Vagina (tissue), 2 donors: ENCODE data around the gene ANKZF1. TPM values are rescaled to one million over a fixed set of nuclear protein-coding genes. Genes with fewer than 3 reads are reported as not detected.

ENCODE experiments used
- DNase-seq, 2 donors: peaks; one replicate each; pipeline ENCODE4 v3.0.0-alpha.2; 2017; ENCODE audit errors: extremely low spot score in 2 of 2
- H3K27ac ChIP-seq: fragments of 200-600 bp; sonication (generic); one replicate; pipeline ENCODE4 v1.5.1; 2019
- H3K27me3 ChIP-seq: fragments of 200-600 bp; sonication (generic); one replicate; pipeline ENCODE4 v1.5.1; 2019
- H3K36me3 ChIP-seq, 2 donors: fragments of 200-600 bp; sonication (generic); one replicate each; pipeline ENCODE4 v1.5.1; 2017 to 2019
- H3K4me1 ChIP-seq: fragments of 200-600 bp; sonication (generic); one replicate; pipeline ENCODE4 v1.5.1; 2019
- H3K4me3 ChIP-seq, 2 donors: fragments of 200-600 bp; sonication (generic); 1 replicate in 1 of 2; 2 replicates in 1 of 2; pipeline ENCODE4 v1.5.1; 2016 to 2019
- H3K9me3 ChIP-seq: fragments of 200-600 bp; sonication (generic); one replicate; pipeline ENCODE4 v1.5.1; 2019
- CTCF ChIP-seq, 3 experiments: fragments of 450-650 bp in 2 of 3; fragments of 200-600 bp in 1 of 3; sonication (generic) in 1 of 3; IDR thresholded peaks; one replicate each; pipeline ENCODE4 v1.5.1; 2017 to 2019; ENCODE audit warnings: antibody characterized with exemption in 3 of 3, mild to moderate bottlenecking in 2 of 3, moderate library complexity in 2 of 3
- POLR2A ChIP-seq, 2 donors: fragments of 450-650 bp; IDR thresholded peaks; one replicate each; pipeline ENCODE4 v1.6.1; 2017; ENCODE audit warnings: antibody characterized with exemption in 2 of 2, mild to moderate bottlenecking in 2 of 2, moderate library complexity in 2 of 2
- POLR2AphosphoS5 ChIP-seq, 2 donors: sonication (generic); formaldehyde crosslinking; IDR thresholded peaks; one replicate each; pipeline ENCODE4 v1.9.0; 2017; ENCODE audit warnings: antibody characterized with exemption in 2 of 2, mild to moderate bottlenecking in 2 of 2, low read depth in 1 of 2; ENCODE audit not compliant: insufficient read depth in 1 of 2
- intact Hi-C: fragments of 100-400 bp; cut with DNase I; formaldehyde crosslinking; loops from one replicate; pipeline ENCODE4 v1.15.1; 2023
- total RNA-seq: library from RNA; depleted of rRNA; stranded (reverse); fragments of >200 nt; gene quantifications from one replicate; pipeline ENCODE4 v1.2.3, GENCODE V29; 2016

Gene ANKZF1
- total RNA-seq, 1 donor from 2014 or later: 98.7 TPM

- Histone ChIP-seq H3K9me3 (no peaks in the 10 kb centered on the region), H3K4me3 (peak overlapping the region; percentile 45 to 60), H3K4me1 (peaks cover 40% of the 10 kb centered on the region), H3K27ac (peak overlapping the region; percentile 84), H3K27me3 (no peaks in the 10 kb centered on the region), H3K36me3 (peaks cover 0 to 67% of the 10 kb centered on the region in 2 donors)
- no peak for DNase-seq
- intact Hi-C loops: loop anchor here (2.0 kb wide), 1 partner anchor 41 kb away; the partner anchor contains the start of gene CNPPD1
- TF ChIP-seq CTCF (IDR thresholded peaks at IDR 0.05): no peak
- no peak for TF ChIP-seq POLR2A (IDR thresholded peaks at IDR 0.05)
- no peak for TF ChIP-seq POLR2AphosphoS5 (IDR thresholded peaks at IDR 0.05; ENCODE audit: insufficient read depth in 1 of 2, low read depth in 1 of 2)
These were observed 11.3 kb upstream of the ANKZF1 start for GRCh38 chr2:219218217-219218731.

- Histone ChIP-seq H3K4me1 (peaks cover 40% of the 10 kb centered on the region), H3K9me3 (no peaks in the 10 kb centered on the region), H3K27me3 (no peaks in the 10 kb centered on the region), H3K4me3 (peak within 1 kb of the TSS; percentile 45 to 60), H3K36me3 (peaks cover 0 to 67% of the 10 kb centered on the region in 2 donors), H3K27ac (peak within 1 kb of the TSS; percentile 84)
- peak in 1 of 2 donors; percentile 97 for DNase-seq
- intact Hi-C loops: loop anchor here (2.0 kb wide), 1 partner anchor 42 kb away; the partner anchor contains the start of gene CNPPD1
- peak in 1 of 2 donors; percentile 53 for TF ChIP-seq POLR2A (IDR thresholded peaks at IDR 0.05)
- TF ChIP-seq CTCF (IDR thresholded peaks at IDR 0.05): no peak
- peak; percentile 76 to 90 for TF ChIP-seq POLR2AphosphoS5 (IDR thresholded peaks at IDR 0.05; ENCODE audit: insufficient read depth in 1 of 2, low read depth in 1 of 2)
These were observed 10.6 kb upstream of the ANKZF1 start, which contains the start of gene ABCB6 for GRCh38 chr2:219218732-219219701. Gene ABCB6 (minus strand): TSS chr2:219218958. CDS start chr2:219218673, 285 bp downstream.

- no peak overlapping the region for H3K27ac ChIP-seq
- intact Hi-C loops: loop anchor here (2.0 kb wide), 1 partner anchor 43 kb away; the partner anchor contains the start of gene CNPPD1
- TF ChIP-seq POLR2A (IDR thresholded peaks at IDR 0.05) (no peak), POLR2AphosphoS5 (IDR thresholded peaks at IDR 0.05; ENCODE audit: insufficient read depth in 1 of 2, low read depth in 1 of 2) (no peak), CTCF (IDR thresholded peaks at IDR 0.05) (no peak)
- no peaks in the 10 kb centered on the region for H3K9me3 ChIP-seq
- H3K36me3 ChIP-seq: peaks cover 7 to 67% of the 10 kb centered on the region in 2 donors
- no peaks in the 10 kb centered on the region for H3K27me3 ChIP-seq
- peak overlapping the region in 1 of 2 donors; percentile 45 for H3K4me3 ChIP-seq
- peaks cover 40% of the 10 kb centered on the region for H3K4me1 ChIP-seq
- DNase-seq: no peak
These were observed 9.6 kb upstream of the ANKZF1 start for GRCh38 chr2:219219784-219220532.

GRCh38 chr2:219220652-219221402, 8.8 kb upstream of the ANKZF1 start:
- intact Hi-C loops: no loop called here

More at GRCh38 chr2:219220652-219221402, 8.8 kb upstream of the ANKZF1 start:
- TF ChIP-seq CTCF (IDR thresholded peaks at IDR 0.05) (no peak), POLR2A (IDR thresholded peaks at IDR 0.05) (no peak), POLR2AphosphoS5 (IDR thresholded peaks at IDR 0.05; ENCODE audit: insufficient read depth in 1 of 2, low read depth in 1 of 2) (no peak)
- no peak overlapping the region for H3K27ac ChIP-seq
- DNase-seq: no peak
- H3K36me3 ChIP-seq: peaks cover 12 to 67% of the 10 kb centered on the region in 2 donors
- H3K4me1 ChIP-seq: peaks cover 37% of the 10 kb centered on the region
- no peak overlapping the region for H3K4me3 ChIP-seq
- no peaks in the 10 kb centered on the region for H3K27me3 ChIP-seq
- no peaks in the 10 kb centered on the region for H3K9me3 ChIP-seq
